WTC11 (cell line): ENCODE results near the gene ZFP90. TPM values are rescaled to one million over a fixed set of nuclear protein-coding genes. Genes with fewer than 3 reads are reported as not detected.
A peak's percentile ranks its signal among the peaks of the same experiment; 100 is the strongest.

ENCODE experiments used
- AR ChIP-seq: fragments of 250-450 bp; sonication (Bioruptor Pico); IDR thresholded peaks from 2 replicates; pipeline ENCODE4 v1.9.0; 2021; ENCODE audit warnings: mild to moderate bottlenecking
- ATF1 ChIP-seq: sonication (generic); formaldehyde crosslinking; IDR thresholded peaks from 2 replicates; pipeline ENCODE4 v1.8.1; 2023; ENCODE audit warnings: mild to moderate bottlenecking, moderate library complexity, missing genetic modification reagents
- ATF3 ChIP-seq: sonication (generic); formaldehyde crosslinking; conservative IDR thresholded peaks from 2 replicates; pipeline ENCODE4 v1.8.1; 2022; ENCODE audit warnings: mild to moderate bottlenecking, missing genetic modification reagents
- CDX4 ChIP-seq: fragments of 250-450 bp; sonication (Bioruptor Pico); IDR thresholded peaks from 2 replicates; pipeline ENCODE4 v1.9.0; 2021; ENCODE audit warnings: moderate library complexity, mild to moderate bottlenecking, inconsistent platforms, borderline replicate concordance
- EMX1 ChIP-seq: fragments of 250-450 bp; sonication (Bioruptor Pico); IDR thresholded peaks from 2 replicates; pipeline ENCODE4 v1.8.0; 2021; ENCODE audit warnings: mild to moderate bottlenecking
- ETV6 ChIP-seq: sonication (generic); formaldehyde crosslinking; IDR thresholded peaks from 2 replicates; pipeline ENCODE4 v1.8.1; 2022; ENCODE audit warnings: mild to moderate bottlenecking, missing genetic modification reagents
- FOXK1 ChIP-seq: sonication (generic); formaldehyde crosslinking; IDR thresholded peaks from 2 replicates; pipeline ENCODE4 v1.8.0; 2022; ENCODE audit warnings: mild to moderate bottlenecking, moderate library complexity, missing genetic modification reagents
- FOXP1 ChIP-seq: sonication (generic); formaldehyde crosslinking; IDR thresholded peaks from 2 replicates; pipeline ENCODE4 v1.8.0; 2022; ENCODE audit warnings: missing genetic modification reagents, mild to moderate bottlenecking, moderate library complexity, borderline replicate concordance
- FOXP4 ChIP-seq: sonication (generic); formaldehyde crosslinking; IDR thresholded peaks from 2 replicates; pipeline ENCODE4 v1.8.0; 2022; ENCODE audit warnings: mild to moderate bottlenecking, missing genetic modification reagents
- HMGXB4 ChIP-seq: sonication (generic); formaldehyde crosslinking; IDR thresholded peaks from 2 replicates; pipeline ENCODE4 v1.8.1; 2023; ENCODE audit warnings: mild to moderate bottlenecking, moderate library complexity, missing genetic modification reagents
- JAZF1 ChIP-seq: fragments of 250-450 bp; sonication (Bioruptor Pico); IDR thresholded peaks from 2 replicates; pipeline ENCODE4 v1.9.0; 2021; ENCODE audit warnings: moderate library complexity, mild to moderate bottlenecking, inconsistent platforms
- NR1H2 ChIP-seq: sonication (generic); formaldehyde crosslinking; IDR thresholded peaks from 2 replicates; pipeline ENCODE4 v1.9.0; 2021; ENCODE audit warnings: mild to moderate bottlenecking, moderate library complexity, missing genetic modification reagents
- OVOL2 ChIP-seq: fragments of 250-450 bp; sonication (Bioruptor Pico); IDR thresholded peaks from 2 replicates; pipeline ENCODE4 v1.9.0; 2021; ENCODE audit warnings: mild to moderate bottlenecking, borderline replicate concordance
- PRDM15 ChIP-seq: sonication (generic); formaldehyde crosslinking; IDR thresholded peaks from 2 replicates; pipeline ENCODE4 v1.8.0; 2022; ENCODE audit warnings: missing genetic modification reagents
- PREB ChIP-seq: sonication (generic); formaldehyde crosslinking; IDR thresholded peaks from 2 replicates; pipeline ENCODE4 v1.8.1; 2022; ENCODE audit warnings: mild to moderate bottlenecking, missing genetic modification reagents, moderate library complexity, borderline replicate concordance
- RELA ChIP-seq: sonication (generic); formaldehyde crosslinking; IDR thresholded peaks from 2 replicates; pipeline ENCODE4 v1.8.1; 2022; ENCODE audit warnings: missing genetic modification reagents, mild to moderate bottlenecking, borderline replicate concordance
- USF1 ChIP-seq: sonication (generic); formaldehyde crosslinking; IDR thresholded peaks from 2 replicates; pipeline ENCODE4 v1.8.0; 2022; ENCODE audit warnings: mild to moderate bottlenecking, missing genetic modification reagents
- ZNF281 ChIP-seq: sonication (generic); formaldehyde crosslinking; IDR thresholded peaks from 2 replicates; pipeline ENCODE4 v1.8.0; 2023; ENCODE audit warnings: mild to moderate bottlenecking, missing genetic modification reagents
- ZNF317 ChIP-seq: sonication (generic); formaldehyde crosslinking; IDR thresholded peaks from 2 replicates; pipeline ENCODE4 v1.8.1; 2023; ENCODE audit warnings: low read depth, mild to moderate bottlenecking, moderate library complexity, missing genetic modification reagents, borderline replicate concordance
- ZNF423 ChIP-seq: fragments of 250-450 bp; sonication (Bioruptor Pico); IDR thresholded peaks from 2 replicates; pipeline ENCODE4 v2.1.2; 2022; ENCODE audit warnings: mild to moderate bottlenecking, moderate library complexity
- total RNA-seq: library from RNA; stranded (reverse); gene quantifications from 3 replicates; pipeline ENCODE4 v1.2.3, GENCODE V29; 2021

Gene ZFP90
- total RNA-seq, 1 experiment from 2014 or later = 21.7 TPM

GRCh38 chr16:68528686-68529379 is 10.3 kb upstream of the ZFP90 start (continued):
- TF ChIP-seq FOXP4 (CRISPR knock-in tag) (0 out of 2 replicates have a peak, but pooled peaks have one; percentile 43), PRDM15 (no peak), ATF1 (CRISPR knock-in tag) (no peak), FOXP1 (peak; percentile 61; the same call in 1 of the 2 replicates), ZNF317 (CRISPR knock-in tag) (no peak), RELA (no peak), USF1 (CRISPR knock-in tag) (no peak), ETV6 (CRISPR knock-in tag) (no peak), EMX1 (CRISPR knock-in tag) (no peak), HMGXB4 (peak; percentile 36; the same call in 1 of the 2 replicates), CDX4 (no peak), ZNF423 (CRISPR knock-in tag) (no peak), AR (CRISPR knock-in tag) (no peak), JAZF1 (CRISPR knock-in tag) (no peak), OVOL2 (CRISPR knock-in tag) (no peak), FOXK1 (0 out of 2 replicates have a peak, but pooled peaks have one; percentile 38), NR1H2 (no peak), ZNF281 (CRISPR knock-in tag) (no peak), ATF3 (CRISPR knock-in tag) (no peak), PREB (CRISPR knock-in tag) (no peak)
